ENCODE data around the gene ABCD4.
"Not testable (repeated sequence)": the region's sequence is repeated elsewhere in the genome, so short reads cannot be mapped to it uniquely, and the experiment has no call there.

Gene ABCD4

GRCh38 chr14:74302634-74303569 lies at the start of gene ABCD4:
TSS of gene ABCD4 (minus strand) at chr14:74302934. CDS start at chr14:74302912, 22 bp downstream.
- peak; percentile 95 for DNase-seq

DNA sequence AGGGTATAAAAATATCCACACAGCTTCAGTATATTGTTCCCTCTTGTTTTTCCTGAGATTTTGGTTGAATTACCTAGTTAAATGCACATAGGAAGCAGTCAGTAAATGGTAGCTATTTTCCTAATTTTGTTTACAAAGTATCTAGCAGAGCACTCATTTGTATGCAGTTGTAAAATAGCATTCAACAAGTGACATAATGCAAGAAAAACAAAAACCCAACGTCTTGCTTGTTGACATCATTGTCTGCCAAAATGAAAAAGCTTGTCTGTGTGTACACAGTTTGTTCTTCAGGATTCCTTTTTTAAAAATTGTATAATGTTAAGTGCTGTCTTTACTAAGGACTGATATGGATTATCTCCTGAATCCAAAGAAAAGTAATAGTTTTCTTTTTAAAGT lies 48.2 kb upstream of the ABCD4 start:
- DNase-seq: no peak

- DNase-seq: no peak
Measured at GRCh38 chr14:74350211-74350927, 47.6 kb upstream of the ABCD4 start.

- no peak for DNase-seq
Measured at GRCh38 chr14:74349757-74350156, 47.0 kb upstream of the ABCD4 start.

GRCh38 chr14:74348735-74349463 lies 46.2 kb upstream of the ABCD4 start:
- no peak for DNase-seq

- no peak for DNase-seq
Measured at GRCh38 chr14:74348241-74348734, 45.6 kb upstream of the ABCD4 start, which contains the start of gene VRTN. TSS of gene VRTN (plus strand) at chr14:74348471. CDS start at chr14:74356784, 8,313 bp downstream.

DNA sequence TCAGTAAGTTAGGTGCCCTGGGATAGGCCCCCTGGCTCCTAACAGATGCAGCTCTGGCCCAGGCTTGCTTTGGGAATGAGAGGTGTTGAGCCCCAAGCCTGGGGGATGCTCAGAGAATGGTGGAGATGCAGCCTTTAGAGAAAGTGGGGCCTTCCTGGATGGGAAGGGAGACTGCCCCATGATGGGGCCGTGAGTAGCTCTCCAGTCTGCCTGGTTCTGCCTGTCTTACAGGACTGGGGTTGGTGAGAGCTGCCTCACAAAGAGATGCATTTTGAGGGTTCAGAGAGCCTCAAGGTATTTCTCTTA lies 45.0 kb upstream of the ABCD4 start:
- no peak for DNase-seq

DNA sequence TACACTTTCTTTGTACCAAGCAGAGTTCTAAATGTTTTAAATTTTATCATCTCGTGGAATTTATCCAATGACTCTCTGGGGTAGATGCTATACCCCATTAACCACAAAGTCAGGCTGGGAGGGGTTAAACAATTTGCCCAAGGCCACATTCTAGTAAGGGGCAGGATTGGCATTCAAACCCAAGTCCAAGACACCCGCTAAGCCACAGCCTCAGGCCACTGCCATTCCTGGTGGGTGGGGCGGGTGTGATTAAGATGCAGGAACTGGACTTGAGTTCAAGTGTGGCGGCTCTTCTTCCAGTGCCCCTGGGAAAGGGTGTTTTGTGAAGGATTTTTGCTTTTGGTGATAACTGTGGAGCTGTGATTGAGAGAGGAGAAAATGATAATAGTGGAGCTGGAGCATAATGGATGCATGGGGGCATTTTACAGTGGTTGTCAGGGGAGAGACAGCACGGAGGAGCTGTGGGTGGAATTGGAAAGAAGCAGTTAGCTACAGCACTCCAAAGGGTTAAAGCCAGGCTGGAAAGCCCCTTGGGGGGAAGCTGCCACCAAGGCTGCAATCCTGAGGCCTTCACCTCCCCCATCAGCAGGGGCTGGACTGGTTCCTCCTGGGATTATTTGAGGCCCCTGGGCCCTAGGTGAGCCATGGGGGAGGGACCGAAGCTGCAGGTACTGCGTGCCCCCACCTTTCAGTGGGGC lies 44.5 kb upstream of the ABCD4 start:
- DNase-seq: no peak

DNA sequence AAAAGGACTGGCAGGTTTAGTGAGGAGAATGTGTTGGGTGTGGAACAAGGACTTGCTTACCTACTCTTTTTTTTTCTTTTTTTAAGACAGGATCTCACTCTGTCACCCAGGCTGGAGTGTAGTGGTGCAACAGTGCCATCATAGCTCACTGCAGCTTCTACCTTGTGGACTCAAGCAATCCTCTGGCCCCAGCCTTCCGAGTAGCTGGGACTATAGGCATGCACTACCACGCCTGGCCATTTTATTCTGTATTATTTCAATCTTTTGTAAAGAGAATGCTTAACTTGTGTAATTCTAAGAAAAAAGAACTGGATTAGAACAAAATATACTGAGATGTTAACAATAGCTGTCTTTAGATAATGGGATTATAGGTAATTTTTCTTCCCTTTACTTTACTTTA lies 43.6 kb upstream of the ABCD4 start:
- peak; percentile 19 for DNase-seq

- DNase-seq: no peak
Measured at GRCh38 chr14:74333909-74334308, 31.2 kb upstream of the ABCD4 start.

GRCh38 chr14:74329950-74330552 lies 27.3 kb upstream of the ABCD4 start:
- DNase-seq: not testable (repeated sequence)

GRCh38 chr14:74326369-74327152 lies 23.8 kb upstream of the ABCD4 start:
- peak; percentile 65 for DNase-seq

- DNase-seq: no peak
Measured at GRCh38 chr14:74325446-74325845, 22.7 kb upstream of the ABCD4 start.

GRCh38 chr14:74324931-74325361 lies 22.2 kb upstream of the ABCD4 start:
- peak; percentile 30 for DNase-seq

GRCh38 chr14:74314576-74314975 lies 11.8 kb upstream of the ABCD4 start:
- no peak for DNase-seq

DNA sequence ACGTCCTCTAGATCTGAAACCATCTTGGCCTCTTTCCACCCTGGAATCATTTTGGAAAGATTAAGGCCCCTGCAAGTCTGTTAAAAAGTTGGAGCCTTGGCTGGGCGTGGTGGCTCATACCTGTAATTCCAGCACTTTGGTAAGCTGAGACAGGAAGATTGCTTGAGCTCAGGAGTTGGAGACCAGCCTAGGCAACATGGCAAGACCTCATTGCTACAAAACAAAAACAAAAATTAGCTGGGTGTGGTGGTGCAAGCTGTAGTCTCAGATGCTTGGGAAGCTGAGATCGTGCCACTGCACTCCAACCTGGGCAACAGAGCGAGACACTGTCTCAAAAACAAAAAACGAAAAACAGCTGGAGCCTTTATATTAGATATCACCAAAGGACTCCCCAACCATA lies 10.9 kb upstream of the ABCD4 start:
- no peak for DNase-seq

DNA sequence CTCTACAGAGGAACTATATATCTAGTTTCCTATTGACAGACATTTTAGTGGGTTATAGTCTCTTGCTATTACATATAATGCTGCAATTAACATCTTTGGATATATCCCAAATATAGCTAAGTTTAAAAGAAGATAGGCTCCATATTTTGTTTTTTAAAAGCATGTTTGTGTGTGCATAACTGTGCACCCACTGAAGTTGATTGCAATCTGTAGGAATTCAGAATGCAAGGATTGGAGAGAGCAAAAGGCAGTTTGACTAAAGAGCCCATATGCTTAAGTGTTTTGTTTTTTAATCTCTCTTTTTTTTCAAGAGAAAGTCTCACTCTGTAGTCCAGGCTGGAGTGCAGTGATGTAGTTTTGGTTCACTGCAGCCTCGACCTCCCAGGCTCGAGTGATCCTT lies 9.4 kb upstream of the ABCD4 start:
- no peak for DNase-seq

DNA sequence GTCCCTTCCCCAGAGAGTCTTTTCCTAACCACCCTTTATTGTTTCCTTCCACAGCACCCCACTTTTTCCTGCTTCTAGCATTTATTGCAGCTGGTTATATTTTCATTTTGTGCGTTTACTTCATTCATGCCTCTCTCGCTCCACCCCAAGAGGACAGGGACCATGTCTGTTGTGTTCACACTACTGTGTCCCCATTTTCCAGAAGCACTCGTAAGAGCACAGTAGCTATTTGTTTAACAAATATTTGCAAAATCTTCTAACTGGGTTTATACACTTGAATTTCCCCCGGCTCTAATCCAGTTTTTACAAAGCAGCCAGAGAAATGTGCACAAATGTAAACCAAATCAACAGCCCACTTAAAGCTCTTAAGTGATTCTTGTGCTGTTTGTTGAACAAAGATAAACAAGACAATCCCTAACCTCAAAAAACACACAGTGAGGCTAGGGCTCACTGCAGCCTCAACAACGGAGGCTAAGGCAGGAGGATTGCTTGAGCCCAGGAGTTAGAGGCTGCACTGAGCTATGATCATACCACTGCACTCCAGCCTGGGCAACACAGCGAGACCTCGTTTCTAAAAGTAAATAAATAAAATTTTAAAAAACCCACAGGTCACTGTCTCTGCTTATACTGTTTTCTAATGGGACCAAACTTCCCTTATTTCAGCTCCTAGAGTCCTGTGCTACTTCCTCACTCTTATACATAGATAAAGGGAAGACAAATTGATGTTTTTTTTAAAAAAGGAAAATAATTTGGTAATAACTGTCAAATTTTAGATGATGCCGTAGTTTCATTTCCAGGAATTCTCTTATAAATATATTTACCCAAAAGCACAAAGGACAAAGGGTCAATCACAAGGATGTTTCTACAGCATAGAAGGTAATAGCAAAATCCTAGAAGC lies 6.6 kb upstream of the ABCD4 start:
- DNase-seq: no peak

DNA sequence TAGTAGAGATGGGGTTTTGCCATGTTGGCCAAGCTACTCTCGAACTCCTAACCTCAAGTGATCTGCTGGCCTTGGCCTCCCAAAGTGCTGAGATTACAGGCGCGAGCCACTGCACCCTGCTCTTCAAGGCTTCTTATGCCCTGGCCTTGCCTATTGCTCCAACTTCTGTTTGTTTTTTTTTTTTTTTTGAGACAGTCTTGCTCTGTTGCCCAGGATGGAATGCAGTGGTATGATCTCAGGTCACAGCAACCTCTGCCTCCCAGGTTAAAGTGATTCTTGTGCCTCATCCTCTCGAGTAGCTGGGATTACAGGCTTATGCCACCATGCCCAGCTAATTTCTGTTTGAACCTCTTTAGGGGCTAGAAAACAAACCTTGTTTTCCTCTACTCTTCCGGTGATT lies 6.0 kb upstream of the ABCD4 start:
- no peak for DNase-seq

DNA sequence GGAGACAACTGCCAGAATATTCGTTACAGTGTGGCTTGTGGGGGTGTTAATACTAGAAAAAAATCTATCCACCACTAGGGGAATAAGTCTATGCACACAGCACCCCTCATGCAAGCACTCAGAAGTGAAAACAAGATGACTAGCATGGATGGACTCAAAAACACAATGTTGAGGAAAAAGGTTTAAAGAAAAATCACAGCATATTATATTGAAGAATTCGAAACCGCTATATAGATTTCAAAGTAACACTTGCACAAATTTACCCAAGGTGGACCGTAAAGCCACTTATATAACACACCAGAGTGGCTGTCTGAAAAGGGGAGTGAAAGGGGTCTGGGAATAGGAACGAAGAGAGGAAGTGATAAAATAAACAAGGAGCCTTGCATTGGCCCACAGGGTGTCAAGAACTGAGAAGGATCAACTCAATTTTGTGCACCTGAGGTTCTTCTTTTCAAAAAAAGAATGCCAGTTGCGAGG lies 544 bp downstream of the ABCD4 start:
- DNase-seq: peak; percentile 58
